ENCODE measurements around the gene IL17RE.
"Not testable (repeated sequence)": the region's sequence is repeated elsewhere in the genome, so short reads cannot be mapped to it uniquely, and the experiment has no call there.

The IL17RE gene

GRCh38 chr3:9899289-9899791, 3.3 kb upstream of the IL17RE start:
- no peak for DNase-seq
- Mint-ChIP-seq H3K27ac (no peak overlapping the region), H3K4me3 (no peak overlapping the region), H3K36me3 (ENCODE audit: low read depth) (peaks cover 7% of the 10 kb centered on the region), H3K9me3 (no peaks in the 10 kb centered on the region), H3K4me1 (peaks cover 5% of the 10 kb centered on the region), H3K27me3 (ENCODE audit: low read depth, poor library complexity) (peaks cover 3% of the 10 kb centered on the region)
- TF ChIP-seq CTCF (IDR thresholded peaks at IDR 0.05) = no peak

GRCh38 chr3:9900965-9901415, 1.7 kb upstream of the IL17RE start:
- H3K27me3 Mint-ChIP-seq (ENCODE audit: low read depth, poor library complexity); H3K4me3 Mint-ChIP-seq; H3K36me3 Mint-ChIP-seq (ENCODE audit: low read depth); H3K4me1 Mint-ChIP-seq; H3K9me3 Mint-ChIP-seq; H3K27ac Mint-ChIP-seq; DNase-seq: not testable (repeated sequence)

GRCh38 chr3:9901967-9902366, 681 bp upstream of the IL17RE start:
- no peak for TF ChIP-seq CTCF (IDR thresholded peaks at IDR 0.05)
- peaks cover 5% of the 10 kb centered on the region for H3K4me1 Mint-ChIP-seq
- H3K36me3 Mint-ChIP-seq (ENCODE audit: low read depth) = no peaks in the 10 kb centered on the region
- H3K27ac Mint-ChIP-seq = no peak overlapping the region
- no peak for DNase-seq
- no peaks in the 10 kb centered on the region for H3K9me3 Mint-ChIP-seq
- peaks cover 3% of the 10 kb centered on the region for H3K27me3 Mint-ChIP-seq (ENCODE audit: low read depth, poor library complexity)
- no peak overlapping the region for H3K4me3 Mint-ChIP-seq

- Mint-ChIP-seq H3K27ac (no peak overlapping the region), H3K4me1 (peaks cover 2% of the 10 kb centered on the region), H3K4me3 (no peak overlapping the region), H3K9me3 (no peaks in the 10 kb centered on the region), H3K36me3 (ENCODE audit: low read depth) (no peaks in the 10 kb centered on the region), H3K27me3 (ENCODE audit: low read depth, poor library complexity) (peaks cover 3% of the 10 kb centered on the region)
- no peak for DNase-seq
- no peak for TF ChIP-seq CTCF (IDR thresholded peaks at IDR 0.05)
These were observed 583 bp downstream of the IL17RE start for GRCh38 chr3:9903238-9903624.

- TF ChIP-seq CTCF (IDR thresholded peaks at IDR 0.05) = no peak
- H3K36me3 Mint-ChIP-seq (ENCODE audit: low read depth) = no peaks in the 10 kb centered on the region
- H3K27ac Mint-ChIP-seq = peak overlapping the region; percentile 36
- no peaks in the 10 kb centered on the region for H3K9me3 Mint-ChIP-seq
- peaks cover 3% of the 10 kb centered on the region for H3K27me3 Mint-ChIP-seq (ENCODE audit: low read depth, poor library complexity)
- H3K4me3 Mint-ChIP-seq = no peak overlapping the region
- no peaks in the 10 kb centered on the region for H3K4me1 Mint-ChIP-seq
- no peak for DNase-seq
These were observed 1.3 kb downstream of the IL17RE start for GRCh38 chr3:9903904-9904303.

GRCh38 chr3:9906480-9906879, 3.8 kb downstream of the IL17RE start:
- H3K27ac Mint-ChIP-seq = no peak overlapping the region
- no peaks in the 10 kb centered on the region for H3K27me3 Mint-ChIP-seq (ENCODE audit: low read depth, poor library complexity)
- no peaks in the 10 kb centered on the region for H3K9me3 Mint-ChIP-seq
- no peaks in the 10 kb centered on the region for H3K36me3 Mint-ChIP-seq (ENCODE audit: low read depth)
- DNase-seq = no peak
- H3K4me1 Mint-ChIP-seq = peaks cover 12% of the 10 kb centered on the region
- H3K4me3 Mint-ChIP-seq = no peak overlapping the region
- no peak for TF ChIP-seq CTCF (IDR thresholded peaks at IDR 0.05)

Measured in nephron progenitor cell (in vitro differentiated cells).